ENCODE data around the gene ATP2A3. TPM values are rescaled to one million over a fixed set of nuclear protein-coding genes. Genes with fewer than 3 reads are reported as not detected.

Gene ATP2A3
- total RNA-seq, 1 donor from 2014 or later, result 1.5 TPM

DNA sequence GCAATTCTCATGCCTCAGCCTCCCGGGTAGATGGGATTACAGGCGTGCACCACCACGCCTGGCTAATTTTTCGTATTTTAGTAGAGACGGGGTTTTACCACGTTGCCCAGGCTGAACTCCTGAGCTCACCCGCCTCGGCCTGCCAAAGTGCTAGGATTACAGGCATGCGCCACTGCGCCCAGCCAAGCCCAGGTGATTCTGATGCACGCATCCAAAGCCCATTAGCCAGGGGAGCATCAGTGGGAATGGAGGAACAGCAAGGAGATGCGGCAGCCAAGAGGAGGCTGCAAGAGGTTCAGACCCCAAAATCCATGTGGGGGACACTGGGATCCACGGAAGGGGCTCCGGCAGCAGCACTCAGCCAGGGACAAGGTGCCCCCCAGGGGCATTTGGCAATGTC, 12.1 kb downstream of the ATP2A3 start:
- Mint-ChIP-seq H3K27me3 (ENCODE audit: low read depth, unreplicated experiment) (peaks cover 27% of the 10 kb centered on the region), H3K27ac (ENCODE audit: unreplicated experiment) (no peak overlapping the region), H3K9me3 (ENCODE audit: unreplicated experiment) (no peaks in the 10 kb centered on the region), H3K36me3 (ENCODE audit: low read depth, unreplicated experiment) (no peaks in the 10 kb centered on the region), H3K4me3 (ENCODE audit: unreplicated experiment) (no peak overlapping the region), H3K4me1 (ENCODE audit: low read depth, unreplicated experiment) (no peaks in the 10 kb centered on the region)
- Histone ChIP-seq H2AFZ (ENCODE audit: low read depth, low read length) (no peak overlapping the region), H3K9me3 (ENCODE audit: insufficient read depth, low read depth, low read length) (no peaks in the 10 kb centered on the region), H3K79me2 (ENCODE audit: insufficient read depth, low read length) (no peaks in the 10 kb centered on the region), H3K27ac (ENCODE audit: low read depth, low read length) (no peak overlapping the region), H3K36me3 (ENCODE audit: insufficient read depth, low read length) (no peaks in the 10 kb centered on the region), H3K27me3 (ENCODE audit: insufficient read depth, low read length) (no peaks in the 10 kb centered on the region), H3K4me1 (ENCODE audit: insufficient read depth, low read length) (no peaks in the 10 kb centered on the region), H4K20me1 (ENCODE audit: insufficient read depth, low read length) (no peaks in the 10 kb centered on the region), H3K9ac (ENCODE audit: low read length) (no peak overlapping the region), H3K4me3 (ENCODE audit: insufficient read depth, low read depth, low read length) (no peak overlapping the region), H3K4me2 (ENCODE audit: low read length) (no peak overlapping the region)
- FAIRE-seq (no peak), DNase-seq (ENCODE audit: low read depth) (no peak)
- TF ChIP-seq, protein P1, sequence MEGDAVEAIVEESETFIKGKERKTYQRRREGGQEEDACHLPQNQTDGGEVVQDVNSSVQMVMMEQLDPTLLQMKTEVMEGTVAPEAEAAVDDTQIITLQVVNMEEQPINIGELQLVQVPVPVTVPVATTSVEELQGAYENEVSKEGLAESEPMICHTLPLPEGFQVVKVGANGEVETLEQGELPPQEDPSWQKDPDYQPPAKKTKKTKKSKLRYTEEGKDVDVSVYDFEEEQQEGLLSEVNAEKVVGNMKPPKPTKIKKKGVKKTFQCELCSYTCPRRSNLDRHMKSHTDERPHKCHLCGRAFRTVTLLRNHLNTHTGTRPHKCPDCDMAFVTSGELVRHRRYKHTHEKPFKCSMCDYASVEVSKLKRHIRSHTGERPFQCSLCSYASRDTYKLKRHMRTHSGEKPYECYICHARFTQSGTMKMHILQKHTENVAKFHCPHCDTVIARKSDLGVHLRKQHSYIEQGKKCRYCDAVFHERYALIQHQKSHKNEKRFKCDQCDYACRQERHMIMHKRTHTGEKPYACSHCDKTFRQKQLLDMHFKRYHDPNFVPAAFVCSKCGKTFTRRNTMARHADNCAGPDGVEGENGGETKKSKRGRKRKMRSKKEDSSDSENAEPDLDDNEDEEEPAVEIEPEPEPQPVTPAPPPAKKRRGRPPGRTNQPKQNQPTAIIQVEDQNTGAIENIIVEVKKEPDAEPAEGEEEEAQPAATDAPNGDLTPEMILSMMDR (IDR thresholded peaks at IDR 0.05; ENCODE audit: insufficient read depth, low read depth, low read length), result no peak
- TF ChIP-seq EZH2 (IDR thresholded peaks at IDR 0.05; ENCODE audit: insufficient read depth, low read length), result no peak

- no peaks in the 10 kb centered on the region for H4K20me1 ChIP-seq (ENCODE audit: insufficient read depth, low read length)
- no peak overlapping the region for H3K4me3 ChIP-seq (ENCODE audit: insufficient read depth, low read depth, low read length)
- no peak overlapping the region for H3K9ac ChIP-seq (ENCODE audit: low read length)
- no peak for TF ChIP-seq EZH2 (IDR thresholded peaks at IDR 0.05; ENCODE audit: insufficient read depth, low read length)
- TF ChIP-seq, protein P1 (IDR thresholded peaks at IDR 0.05; ENCODE audit: insufficient read depth, low read depth, low read length), result no peak
- no peak for FAIRE-seq
- Mint-ChIP-seq H3K27me3 (ENCODE audit: low read depth, unreplicated experiment) (peaks cover 19% of the 10 kb centered on the region), H3K9me3 (ENCODE audit: unreplicated experiment) (no peaks in the 10 kb centered on the region), H3K4me3 (ENCODE audit: unreplicated experiment) (no peak overlapping the region), H3K36me3 (ENCODE audit: low read depth, unreplicated experiment) (no peaks in the 10 kb centered on the region), H3K4me1 (ENCODE audit: low read depth, unreplicated experiment) (no peaks in the 10 kb centered on the region), H3K27ac (ENCODE audit: unreplicated experiment) (no peak overlapping the region)
- no peaks in the 10 kb centered on the region for H3K36me3 ChIP-seq (ENCODE audit: insufficient read depth, low read length)
- no peak overlapping the region for H2AFZ ChIP-seq (ENCODE audit: low read depth, low read length)
- H3K27ac ChIP-seq (ENCODE audit: low read depth, low read length), result no peak overlapping the region
- no peaks in the 10 kb centered on the region for H3K9me3 ChIP-seq (ENCODE audit: insufficient read depth, low read depth, low read length)
- no peak overlapping the region for H3K4me2 ChIP-seq (ENCODE audit: low read length)
- no peak for DNase-seq (ENCODE audit: low read depth)
- no peaks in the 10 kb centered on the region for H3K27me3 ChIP-seq (ENCODE audit: insufficient read depth, low read length)
- no peaks in the 10 kb centered on the region for H3K4me1 ChIP-seq (ENCODE audit: insufficient read depth, low read length)
- no peaks in the 10 kb centered on the region for H3K79me2 ChIP-seq (ENCODE audit: insufficient read depth, low read length)
These were observed 12.8 kb downstream of the ATP2A3 start for GRCh38 chr17:3951420-3951819.

GRCh38 chr17:3951003-3951402, 13.2 kb downstream of the ATP2A3 start:
- no peak for FAIRE-seq
- H3K4me3 ChIP-seq (ENCODE audit: insufficient read depth, low read depth, low read length), result no peak overlapping the region
- no peak overlapping the region for H3K9ac ChIP-seq (ENCODE audit: low read length)
- H3K4me2 ChIP-seq (ENCODE audit: low read length), result no peak overlapping the region
- no peaks in the 10 kb centered on the region for H3K4me1 ChIP-seq (ENCODE audit: insufficient read depth, low read length)
- Mint-ChIP-seq H3K27ac (ENCODE audit: unreplicated experiment) (no peak overlapping the region), H3K4me1 (ENCODE audit: low read depth, unreplicated experiment) (no peaks in the 10 kb centered on the region), H3K36me3 (ENCODE audit: low read depth, unreplicated experiment) (no peaks in the 10 kb centered on the region), H3K27me3 (ENCODE audit: low read depth, unreplicated experiment) (peaks cover 15% of the 10 kb centered on the region), H3K4me3 (ENCODE audit: unreplicated experiment) (no peak overlapping the region), H3K9me3 (ENCODE audit: unreplicated experiment) (no peaks in the 10 kb centered on the region)
- H3K79me2 ChIP-seq (ENCODE audit: insufficient read depth, low read length), result no peaks in the 10 kb centered on the region
- no peaks in the 10 kb centered on the region for H3K27me3 ChIP-seq (ENCODE audit: insufficient read depth, low read length)
- no peak overlapping the region for H3K27ac ChIP-seq (ENCODE audit: low read depth, low read length)
- no peaks in the 10 kb centered on the region for H3K36me3 ChIP-seq (ENCODE audit: insufficient read depth, low read length)
- no peak for TF ChIP-seq EZH2 (IDR thresholded peaks at IDR 0.05; ENCODE audit: insufficient read depth, low read length)
- TF ChIP-seq, protein P1 (IDR thresholded peaks at IDR 0.05; ENCODE audit: insufficient read depth, low read depth, low read length), result no peak
- H2AFZ ChIP-seq (ENCODE audit: low read depth, low read length), result no peak overlapping the region
- H3K9me3 ChIP-seq (ENCODE audit: insufficient read depth, low read depth, low read length), result no peaks in the 10 kb centered on the region
- no peaks in the 10 kb centered on the region for H4K20me1 ChIP-seq (ENCODE audit: insufficient read depth, low read length)
- no peak for DNase-seq (ENCODE audit: low read depth)

All from astrocyte (in vitro differentiated cells and primary cell).